Uterus (tissue), 4 donors: ENCODE data around the gene SLCO1B1. TPM values are rescaled to one million over a fixed set of nuclear protein-coding genes. Genes with fewer than 3 reads are reported as not detected.

Experiments used
- DNase-seq, 2 donors: peaks; one replicate each; pipeline ENCODE4 v3.0.0-alpha.2; 2019 to 2020
- H3K27ac ChIP-seq, 2 donors: fragments of 200-600 bp; sonication (generic); 1 replicate in 1 of 2; 2 replicates in 1 of 2; pipeline ENCODE4 v1.5.1; 2016 to 2018
- H3K27me3 ChIP-seq, 2 donors: fragments of 200-600 bp; sonication (generic); one replicate each; pipeline ENCODE4 v1.5.1; 2018 to 2019; ENCODE audit warnings: control low read depth in 1 of 2
- H3K36me3 ChIP-seq, 2 donors: fragments of 200-600 bp; sonication (generic); one replicate each; pipeline ENCODE4 v1.5.1; 2019; ENCODE audit warnings: control low read depth in 1 of 2
- H3K4me1 ChIP-seq, 2 donors: fragments of 200-600 bp; sonication (generic); one replicate each; pipeline ENCODE4 v1.5.1; 2018 to 2019; ENCODE audit warnings: control low read depth in 1 of 2
- H3K4me3 ChIP-seq, 2 donors: fragments of 200-600 bp; sonication (generic); 1 replicate in 1 of 2; 2 replicates in 1 of 2; pipeline ENCODE4 v1.5.1; 2018 to 2019; ENCODE audit warnings: mild to moderate bottlenecking in 1 of 2
- H3K9me3 ChIP-seq, 2 donors: fragments of 200-600 bp; sonication (generic); one replicate each; pipeline ENCODE4 v1.5.1; 2019; ENCODE audit warnings: control low read depth in 1 of 2
- CTCF ChIP-seq, 4 experiments: fragments of 200-600 bp in 2 of 4; fragments of 450-650 bp in 2 of 4; sonication (generic) in 2 of 4; IDR thresholded peaks; one replicate each; pipeline ENCODE4 v1.5.1; 2016 to 2019; ENCODE audit warnings: antibody characterized with exemption in 4 of 4, mild to moderate bottlenecking in 2 of 4, moderate library complexity in 1 of 4
- POLR2A ChIP-seq, 2 donors: fragments of 450-650 bp; IDR thresholded peaks; one replicate each; pipeline ENCODE4 v1.6.1; 2016; ENCODE audit warnings: antibody characterized with exemption in 2 of 2, mild to moderate bottlenecking in 1 of 2, moderate library complexity in 1 of 2
- intact Hi-C: fragments of 100-400 bp; cut with DNase I; formaldehyde crosslinking; loops from one replicate; pipeline ENCODE4 v1.15.1; 2023; ENCODE audit warnings: low total_unique reads
- total RNA-seq, 4 donors: library from RNA; depleted of rRNA in 3 of 4; stranded (reverse); fragments of >200 nt in 3 of 4; gene quantifications; one replicate each; pipeline versions ENCODE4 v1.1.0 to v1.2.4, GENCODE V29; 2014 to 2023
- donor health status: DM: yes; HTN: yes; CAD: no.

The SLCO1B1 gene
- total RNA-seq, 4 donors from 2014 or later: 0.35 TPM; not detected in 3

DNA sequence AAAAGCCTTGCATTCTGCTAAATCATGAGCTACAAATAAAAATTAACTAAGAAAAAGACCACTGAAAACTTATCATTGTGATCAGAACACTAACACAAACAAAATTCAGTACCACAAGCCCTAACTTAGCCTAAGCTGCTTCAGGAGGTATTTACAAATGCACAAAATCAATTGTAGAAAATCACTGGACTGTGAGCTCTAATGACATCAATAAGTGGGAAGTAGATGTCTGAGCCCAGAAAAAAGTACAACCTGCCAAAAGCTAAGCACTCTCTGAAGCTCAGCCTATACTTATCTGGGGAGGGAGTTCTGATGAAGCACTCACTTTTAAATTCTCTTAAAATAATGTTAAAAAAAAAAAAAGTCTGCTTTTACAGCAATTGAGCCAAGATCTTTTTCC, 92.9 kb downstream of the SLCO1B1 start:
- no peaks in the 10 kb centered on the region for H3K27me3 ChIP-seq
- H3K27ac ChIP-seq: no peak overlapping the region
- TF ChIP-seq POLR2A (IDR thresholded peaks at IDR 0.05): no peak
- no peaks in the 10 kb centered on the region for H3K36me3 ChIP-seq
- no peaks in the 10 kb centered on the region for H3K4me1 ChIP-seq
- intact Hi-C loops: no loop called here
- DNase-seq: no peak
- H3K9me3 ChIP-seq: no peaks in the 10 kb centered on the region
- H3K4me3 ChIP-seq: no peak overlapping the region

DNA sequence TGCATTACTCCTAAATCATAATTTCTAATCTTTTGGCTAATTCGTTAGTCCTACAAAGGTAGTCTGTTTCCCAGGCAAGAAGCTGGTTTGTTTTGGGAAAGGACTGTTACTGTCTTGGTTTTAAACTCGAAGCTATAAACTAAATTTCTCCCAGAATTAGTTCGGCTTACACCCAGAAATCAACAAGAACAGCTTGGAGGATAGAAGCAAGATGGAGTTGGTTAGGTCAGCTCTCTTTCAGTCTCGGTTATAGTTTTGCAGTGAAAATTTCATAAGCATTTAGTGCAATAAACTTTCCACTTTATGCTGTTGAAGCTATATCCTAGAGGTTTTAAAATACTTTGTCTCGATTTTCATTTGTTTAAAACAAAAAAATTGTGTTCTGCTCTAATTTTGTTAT, 103.4 kb downstream of the SLCO1B1 start:
- Histone ChIP-seq H3K4me1 (no peaks in the 10 kb centered on the region), H3K27ac (no peak overlapping the region), H3K4me3 (no peak overlapping the region), H3K9me3 (no peaks in the 10 kb centered on the region), H3K27me3 (no peaks in the 10 kb centered on the region), H3K36me3 (no peaks in the 10 kb centered on the region)
- intact Hi-C loops: no loop called here
- DNase-seq: no peak
- TF ChIP-seq CTCF (IDR thresholded peaks at IDR 0.05) (no peak), POLR2A (IDR thresholded peaks at IDR 0.05) (no peak)

DNA sequence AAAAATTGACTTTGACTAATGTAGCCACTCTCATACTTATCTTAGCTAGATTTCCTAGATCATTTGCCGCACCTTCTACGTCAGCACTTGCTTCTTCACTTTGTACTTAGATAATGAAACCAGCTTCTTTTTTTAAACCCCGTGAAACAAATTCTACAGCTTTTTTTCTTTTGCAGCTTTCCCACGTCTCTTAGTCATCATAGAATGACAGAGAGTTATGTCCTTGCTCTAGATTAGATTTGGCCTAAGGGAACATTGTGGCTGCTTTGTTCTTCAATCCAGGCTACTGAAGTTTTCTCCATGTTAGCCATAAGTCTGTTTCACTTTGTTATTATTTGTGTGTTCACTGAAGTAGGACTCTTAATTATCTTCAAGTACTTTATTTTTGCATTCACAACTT, 108.9 kb downstream of the SLCO1B1 start:
- TF ChIP-seq CTCF (IDR thresholded peaks at IDR 0.05) (no peak), POLR2A (IDR thresholded peaks at IDR 0.05) (no peak)
- intact Hi-C loops: no loop called here
- no peaks in the 10 kb centered on the region for H3K9me3 ChIP-seq

GRCh38 chr12:21248679-21249078, 117.7 kb downstream of the SLCO1B1 start:
- TF ChIP-seq CTCF (IDR thresholded peaks at IDR 0.05) (no peak), POLR2A (IDR thresholded peaks at IDR 0.05) (no peak)
- Histone ChIP-seq H3K4me3 (no peak overlapping the region), H3K4me1 (no peaks in the 10 kb centered on the region), H3K36me3 (no peaks in the 10 kb centered on the region), H3K27ac (no peak overlapping the region), H3K9me3 (no peaks in the 10 kb centered on the region), H3K27me3 (no peaks in the 10 kb centered on the region)
- DNase-seq: no peak
- intact Hi-C loops: no loop called here

More for the DNA sequence above, 108.9 kb downstream of the SLCO1B1 start:
- Histone ChIP-seq H3K36me3 (no peaks in the 10 kb centered on the region), H3K27ac (no peak overlapping the region), H3K4me3 (no peak overlapping the region), H3K27me3 (no peaks in the 10 kb centered on the region), H3K4me1 (no peaks in the 10 kb centered on the region)
- DNase-seq: no peak

DNA sequence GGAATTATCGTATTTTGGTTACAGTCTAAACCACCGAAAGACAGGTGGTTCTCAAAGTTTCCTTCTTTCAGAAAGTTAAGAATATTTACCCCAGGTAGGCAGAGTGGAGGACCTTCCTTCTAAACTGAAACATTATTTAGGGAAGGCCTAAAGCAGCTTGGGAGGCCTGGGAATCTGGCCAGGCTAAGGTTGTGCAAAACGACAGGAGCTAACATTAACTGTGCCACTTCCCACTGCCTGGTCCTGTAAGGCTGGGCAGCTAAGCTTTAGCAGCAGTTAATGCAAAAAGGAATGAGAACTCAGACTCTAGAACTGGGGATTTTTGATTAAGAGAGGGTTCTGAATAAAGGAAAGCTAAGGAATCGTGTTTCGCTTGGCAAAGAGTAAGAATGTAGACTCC, 121.1 kb downstream of the SLCO1B1 start:
- intact Hi-C loops: no loop called here
- no peaks in the 10 kb centered on the region for H3K36me3 ChIP-seq
- H3K9me3 ChIP-seq: no peaks in the 10 kb centered on the region
- no peak overlapping the region for H3K4me3 ChIP-seq
- no peak for TF ChIP-seq POLR2A (IDR thresholded peaks at IDR 0.05)
- no peak for TF ChIP-seq CTCF (IDR thresholded peaks at IDR 0.05)
- no peak for DNase-seq
- H3K4me1 ChIP-seq: no peaks in the 10 kb centered on the region
- no peak overlapping the region for H3K27ac ChIP-seq
- no peaks in the 10 kb centered on the region for H3K27me3 ChIP-seq

DNA sequence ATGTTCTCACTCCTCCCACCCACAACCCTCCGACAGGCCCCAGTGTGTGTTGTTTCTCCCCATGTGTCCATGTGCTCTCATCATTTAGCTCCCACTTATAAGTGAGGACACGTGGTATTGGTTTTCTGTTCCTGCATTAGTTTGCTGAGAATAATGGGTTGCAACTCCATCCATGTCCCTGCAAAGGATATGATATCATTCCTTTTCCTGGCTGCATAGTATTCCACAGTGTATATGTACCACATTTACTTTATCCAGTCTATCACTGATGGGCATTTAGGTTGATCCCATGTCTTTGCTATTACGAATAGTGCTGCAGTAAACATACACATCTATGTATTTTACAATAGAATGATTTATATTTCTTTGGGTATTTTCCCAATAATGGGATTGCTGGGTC, 126.2 kb downstream of the SLCO1B1 start:
- Histone ChIP-seq H3K27ac (no peak overlapping the region), H3K4me3 (no peak overlapping the region), H3K36me3 (no peaks in the 10 kb centered on the region), H3K27me3 (no peaks in the 10 kb centered on the region), H3K9me3 (no peaks in the 10 kb centered on the region), H3K4me1 (no peaks in the 10 kb centered on the region)
- no peak for DNase-seq
- TF ChIP-seq CTCF (IDR thresholded peaks at IDR 0.05): no peak
- intact Hi-C loops: no loop called here
